Middle frontal gyrus (tissue), 1 donor: ENCODE results near the gene CNTNAP2.
A peak's percentile ranks its signal among the peaks of the same experiment; 100 is the strongest.

Experiments
- DNase-seq: peaks from one replicate; pipeline ENCODE4 v3.0.0-alpha.2; 2015; ENCODE audit warnings: low spot score; ENCODE audit errors: extremely low spot score

Gene CNTNAP2

GRCh38 chr7:148163246-148163645 is 2046.6 kb downstream of the CNTNAP2 start:
- no peak for DNase-seq

- DNase-seq, result no peak
Observed at GRCh38 chr7:148172920-148173319, 2056.3 kb downstream of the CNTNAP2 start.

- DNase-seq, result no peak
Observed at GRCh38 chr7:148173369-148173768, 2056.8 kb downstream of the CNTNAP2 start.

- DNase-seq, result no peak
Observed at GRCh38 chr7:148174376-148174775, 2057.8 kb downstream of the CNTNAP2 start.

- no peak for DNase-seq
Observed at GRCh38 chr7:148175512-148175911, 2058.9 kb downstream of the CNTNAP2 start.

- no peak for DNase-seq
Observed at GRCh38 chr7:148177972-148178371, 2061.4 kb downstream of the CNTNAP2 start.

GRCh38 chr7:148180075-148180474 is 2063.5 kb downstream of the CNTNAP2 start:
- peak; percentile 49 for DNase-seq

- no peak for DNase-seq
Observed at GRCh38 chr7:148182264-148182663, 2065.7 kb downstream of the CNTNAP2 start.

- no peak for DNase-seq
Observed at GRCh38 chr7:148185041-148185440, 2068.4 kb downstream of the CNTNAP2 start.

GRCh38 chr7:148187471-148187870 is 2070.9 kb downstream of the CNTNAP2 start:
- no peak for DNase-seq

- DNase-seq, result no peak
Observed at GRCh38 chr7:148191391-148192065, 2074.9 kb downstream of the CNTNAP2 start.

- no peak for DNase-seq
Observed at GRCh38 chr7:148192491-148192890, 2075.9 kb downstream of the CNTNAP2 start.

GRCh38 chr7:148201992-148202391 is 2085.4 kb downstream of the CNTNAP2 start:
- no peak for DNase-seq

- no peak for DNase-seq
Observed at GRCh38 chr7:148204639-148205304, 2088.2 kb downstream of the CNTNAP2 start.

GRCh38 chr7:148209643-148210190 is 2093.1 kb downstream of the CNTNAP2 start:
- DNase-seq, result no peak

GRCh38 chr7:148210804-148211325 is 2094.3 kb downstream of the CNTNAP2 start:
- DNase-seq, result no peak

GRCh38 chr7:148211740-148212151 is 2095.1 kb downstream of the CNTNAP2 start:
- DNase-seq, result peak; percentile 44

GRCh38 chr7:148212731-148213130 is 2096.1 kb downstream of the CNTNAP2 start:
- no peak for DNase-seq

- DNase-seq, result no peak
Observed at GRCh38 chr7:148214101-148214500, 2097.5 kb downstream of the CNTNAP2 start.

GRCh38 chr7:148218603-148219002 is 2102.0 kb downstream of the CNTNAP2 start:
- no peak for DNase-seq

- no peak for DNase-seq
Observed at GRCh38 chr7:148222721-148223120, 2106.1 kb downstream of the CNTNAP2 start.

- no peak for DNase-seq
Observed at GRCh38 chr7:148223160-148223559, 2106.6 kb downstream of the CNTNAP2 start.
